GM23338 (cell line): ENCODE data around the gene NFATC1. TPM values are rescaled to one million over a fixed set of nuclear protein-coding genes. Genes with fewer than 3 reads are reported as not detected.

ENCODE experiments used
- ATAC-seq: fragments of 200-7000 bp; cut with Tn5 transposase; 3 replicates; pipeline ENCODE4 v1.9.1; 2020
- DNase-seq: peaks from one replicate; pipeline ENCODE4 v3.0.0-alpha.2; 2015; ENCODE audit warnings: low spot score
- H2AFZ ChIP-seq: fragments of 200-600 bp; sonication (generic); 2 replicates; pipeline ENCODE4 v1.8.0; 2016; ENCODE audit warnings: antibody characterized with exemption, mild to moderate bottlenecking, moderate library complexity
- H3F3A ChIP-seq: fragments of 200-600 bp; sonication (generic); replicated peaks from 2 replicates; pipeline ENCODE4 v1.8.0; 2017; ENCODE audit warnings: antibody characterized with exemption, mixed run types, low read depth
- H3K27ac ChIP-seq: fragments of 200-600 bp; sonication (generic); 2 replicates; pipeline ENCODE4 v1.6.1; 2016; ENCODE audit warnings: low read depth
- H3K27me3 ChIP-seq: fragments of 200-600 bp; sonication (generic); 2 replicates; pipeline ENCODE4 v1.8.0; 2016; ENCODE audit warnings: mild to moderate bottlenecking, mixed run types, moderate library complexity; ENCODE audit not compliant: insufficient read depth
- H3K36me3 ChIP-seq: fragments of 200-600 bp; sonication (generic); 2 replicates; pipeline ENCODE4 v1.8.0; 2016; ENCODE audit warnings: mild to moderate bottlenecking; ENCODE audit not compliant: insufficient read depth
- H3K4me1 ChIP-seq: fragments of 200-600 bp; sonication (generic); 2 replicates; pipeline ENCODE4 v1.8.0; 2016; ENCODE audit warnings: mild to moderate bottlenecking, moderate library complexity; ENCODE audit not compliant: insufficient read depth
- H3K4me2 ChIP-seq: fragments of 200-600 bp; sonication (generic); 2 replicates; pipeline ENCODE4 v1.7.1; 2017; ENCODE audit warnings: mixed run types
- H3K4me3 ChIP-seq: fragments of 200-600 bp; sonication (generic); 2 replicates; pipeline ENCODE4 v1.6.1; 2016; ENCODE audit warnings: mixed run types
- H3K79me2 ChIP-seq: fragments of 200-600 bp; sonication (generic); replicated peaks from 2 replicates; pipeline ENCODE4 v1.8.0; 2017; ENCODE audit warnings: mild to moderate bottlenecking; ENCODE audit not compliant: insufficient read depth
- H3K9me2 ChIP-seq: fragments of 200-600 bp; sonication (generic); 2 replicates; pipeline ENCODE4 v1.8.0; 2017; ENCODE audit not compliant: insufficient read depth
- H4K20me1 ChIP-seq: fragments of 200-600 bp; sonication (generic); replicated peaks from 2 replicates; pipeline ENCODE4 v1.8.0; 2017; ENCODE audit warnings: mild to moderate bottlenecking; ENCODE audit not compliant: insufficient read depth
- H3K27ac Mint-ChIP-seq: 2 replicates; pipeline ENCODE4 v1.8.0; 2020; ENCODE audit warnings: inconsistent platforms, mild to moderate bottlenecking, moderate library complexity, mixed read lengths
- H3K27me3 Mint-ChIP-seq: 3 replicates; pipeline ENCODE4 v1.8.0; 2022; ENCODE audit warnings: low read depth, mild to moderate bottlenecking, moderate library complexity, mixed read lengths, inconsistent platforms; ENCODE audit not compliant: insufficient read depth, poor library complexity
- H3K36me3 Mint-ChIP-seq: 3 replicates; pipeline ENCODE4 v1.8.0; 2021; ENCODE audit warnings: low read depth, mild to moderate bottlenecking, inconsistent platforms, moderate library complexity, mixed read lengths
- H3K4me1 Mint-ChIP-seq: 3 replicates; pipeline ENCODE4 v1.8.0; 2020; ENCODE audit warnings: mild to moderate bottlenecking, inconsistent platforms, mixed read lengths
- H3K4me3 Mint-ChIP-seq: 3 replicates; pipeline ENCODE4 v1.8.0; 2021; ENCODE audit warnings: moderate library complexity, mild to moderate bottlenecking, inconsistent platforms, mixed read lengths
- H3K9me3 Mint-ChIP-seq: 3 replicates; pipeline ENCODE4 v1.8.0; 2020; ENCODE audit warnings: moderate library complexity, mild to moderate bottlenecking, inconsistent platforms, mixed read lengths
- CREB1 ChIP-seq: fragments of 250-450 bp; sonication (Bioruptor Pico); IDR thresholded peaks from 2 replicates; pipeline ENCODE4 v1.5.0; 2020; ENCODE audit warnings: low read depth, mild to moderate bottlenecking, moderate library complexity
- EZH2phosphoT487 ChIP-seq: fragments of 200-600 bp; sonication (generic); IDR thresholded peaks from one replicate; pipeline ENCODE4 v1.8.1; 2018; ENCODE audit warnings: antibody characterized with exemption; ENCODE audit not compliant: unreplicated experiment
- NANOG ChIP-seq: IDR thresholded peaks from 2 replicates; pipeline ENCODE4 v1.6.1; 2016; ENCODE audit warnings: antibody characterized with exemption, borderline replicate concordance
- ZNF462 ChIP-seq: fragments of 250-450 bp; sonication (Bioruptor Pico); IDR thresholded peaks from 2 replicates; pipeline ENCODE4 v1.5.0; 2020; ENCODE audit warnings: mild to moderate bottlenecking, moderate library complexity
- polyA plus RNA-seq: library from polyadenylated mRNA; unstranded; fragments of >200 nt; fragmentation: Nextera tagmentation; extraction: Ambion mirVana; gene quantifications from 2 replicates; pipeline ENCODE4 v1.2.1, GENCODE V29; 2016
- total RNA-seq: library from RNA; depleted of rRNA; stranded (reverse); fragments of >200 nt; shearing (Covaris generic); gene quantifications from 2 replicates; pipeline ENCODE4 v1.2.3, GENCODE V29; 2014

Gene NFATC1
- total and polyA plus RNA-seq, 2 experiments from 2014 or later = 3.9 to 6.4 TPM

DNA sequence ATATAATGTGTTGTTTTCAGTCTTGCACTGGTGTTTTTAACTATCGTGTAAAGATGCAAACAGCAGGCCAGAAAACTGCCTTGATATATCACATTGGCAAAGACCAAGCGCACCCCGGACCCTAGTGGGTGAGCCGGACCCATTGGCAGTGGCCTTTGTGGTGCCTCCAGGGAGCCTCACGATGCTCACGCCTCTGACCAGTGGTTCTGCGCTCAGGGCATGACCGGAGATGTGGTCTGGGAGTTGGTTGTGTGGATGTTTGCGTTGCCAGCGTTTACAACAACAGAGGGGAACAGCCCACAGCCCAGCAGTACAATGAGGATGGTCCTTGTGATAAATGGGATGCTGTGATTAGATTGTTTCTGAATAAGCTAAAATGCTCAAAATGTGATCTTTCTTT is 32.6 kb downstream of the NFATC1 start:
- Histone ChIP-seq H3F3A (peaks cover 7% of the 10 kb centered on the region; the same call in 1 of the 2 replicates), H2AFZ (no peak overlapping the region), H3K4me1 (no peaks in the 10 kb centered on the region), H3K27ac (no peak overlapping the region), H3K27me3 (no peaks in the 10 kb centered on the region), H4K20me1 (no peaks in the 10 kb centered on the region), H3K4me2 (no peak overlapping the region), H3K9me2 (no peaks in the 10 kb centered on the region), H3K36me3 (no peaks in the 10 kb centered on the region), H3K4me3 (no peak overlapping the region), H3K79me2 (no peaks in the 10 kb centered on the region)
- H3K27me3 Mint-ChIP-seq = peaks cover 20% of the 10 kb centered on the region
- H3K4me1 Mint-ChIP-seq = peaks cover 8% of the 10 kb centered on the region; the same call in 2 of the 3 replicates
- ATAC-seq (no peak), DNase-seq (no peak)
- no peak overlapping the region for H3K27ac Mint-ChIP-seq
- no peak for TF ChIP-seq NANOG
- no peak for TF ChIP-seq EZH2phosphoT487
- no peaks in the 10 kb centered on the region; the same call in 2 of the 3 replicates for H3K36me3 Mint-ChIP-seq
- no peak overlapping the region for H3K4me3 Mint-ChIP-seq
- H3K9me3 Mint-ChIP-seq = peaks cover 4% of the 10 kb centered on the region; the same call in 2 of the 3 replicates

DNA sequence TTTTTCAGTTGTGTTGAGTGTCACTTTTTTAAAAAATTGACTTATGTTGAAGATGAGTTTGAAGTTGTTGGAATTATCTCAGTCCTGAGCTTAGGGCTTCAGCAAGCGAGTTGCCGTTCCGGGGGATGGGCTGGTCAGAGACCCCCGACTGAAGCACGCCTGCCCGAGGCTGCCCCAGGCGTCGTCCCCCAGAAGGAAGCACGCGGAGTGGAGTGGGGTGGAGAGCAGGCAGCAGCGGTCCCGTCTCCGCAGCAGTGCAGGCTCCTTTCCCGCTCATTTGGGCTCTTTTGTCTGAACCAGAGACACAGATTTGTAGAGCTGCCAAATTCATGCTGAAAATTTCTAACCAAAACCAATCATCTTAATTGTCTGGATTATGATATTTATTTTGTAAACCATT is 33.7 kb downstream of the NFATC1 start:
- no peaks in the 10 kb centered on the region for H3K9me2 ChIP-seq
- H3K36me3 ChIP-seq = no peaks in the 10 kb centered on the region
- peaks cover 15% of the 10 kb centered on the region for H3K27me3 Mint-ChIP-seq
- ATAC-seq (no peak), DNase-seq (no peak)
- no peak overlapping the region for H3K27ac Mint-ChIP-seq
- TF ChIP-seq CREB1 (no peak), ZNF462 (no peak)
- no peaks in the 10 kb centered on the region for H3K4me1 ChIP-seq
- no peak overlapping the region for H3K4me3 ChIP-seq
- H3K27me3 ChIP-seq = no peaks in the 10 kb centered on the region
- H3K4me3 Mint-ChIP-seq = no peak overlapping the region
- H3K27ac ChIP-seq = no peak overlapping the region
- H3K4me2 ChIP-seq = no peak overlapping the region
- H3K79me2 ChIP-seq = no peaks in the 10 kb centered on the region
- peaks cover 3% of the 10 kb centered on the region; the same call in 2 of the 3 replicates for H3K9me3 Mint-ChIP-seq
- peaks cover 8% of the 10 kb centered on the region; the same call in 2 of the 3 replicates for H3K4me1 Mint-ChIP-seq
- H2AFZ ChIP-seq = no peak overlapping the region
- H3F3A ChIP-seq = peaks cover 7% of the 10 kb centered on the region; the same call in 1 of the 2 replicates
- H3K36me3 Mint-ChIP-seq = no peaks in the 10 kb centered on the region; the same call in 2 of the 3 replicates
- H4K20me1 ChIP-seq = no peaks in the 10 kb centered on the region
